Caki2 (cell line): ENCODE results near the gene ABR. TPM values are rescaled to one million over a fixed set of nuclear protein-coding genes. Genes with fewer than 3 reads are reported as not detected.
"Not testable (repeated sequence)": the region's sequence is repeated elsewhere in the genome, so short reads cannot be mapped to it uniquely, and the experiment has no call there.

Experiments
- DNase-seq: peaks from one replicate; pipeline ENCODE4 v3.0.0-alpha.2; 2015; ENCODE audit warnings: low read depth
- in situ Hi-C: cut with HindIII; loops from 2 replicates; pipeline ENCODE4 v1.10.0; 2016; ENCODE audit warnings: low sequenced_read_pairs, low pct_unique_long_range_greater_than_20kb, mixed read lengths
- total RNA-seq: library from RNA; depleted of rRNA; stranded (reverse); fragments of >200 nt; shearing (Covaris generic); gene quantifications from 2 replicates; pipeline ENCODE4 v1.2.3, GENCODE V29; 2014; ENCODE audit warnings: low replicate concordance

ABR gene
- total RNA-seq, 1 experiment from 2014 or later = 37.4 TPM

DNA sequence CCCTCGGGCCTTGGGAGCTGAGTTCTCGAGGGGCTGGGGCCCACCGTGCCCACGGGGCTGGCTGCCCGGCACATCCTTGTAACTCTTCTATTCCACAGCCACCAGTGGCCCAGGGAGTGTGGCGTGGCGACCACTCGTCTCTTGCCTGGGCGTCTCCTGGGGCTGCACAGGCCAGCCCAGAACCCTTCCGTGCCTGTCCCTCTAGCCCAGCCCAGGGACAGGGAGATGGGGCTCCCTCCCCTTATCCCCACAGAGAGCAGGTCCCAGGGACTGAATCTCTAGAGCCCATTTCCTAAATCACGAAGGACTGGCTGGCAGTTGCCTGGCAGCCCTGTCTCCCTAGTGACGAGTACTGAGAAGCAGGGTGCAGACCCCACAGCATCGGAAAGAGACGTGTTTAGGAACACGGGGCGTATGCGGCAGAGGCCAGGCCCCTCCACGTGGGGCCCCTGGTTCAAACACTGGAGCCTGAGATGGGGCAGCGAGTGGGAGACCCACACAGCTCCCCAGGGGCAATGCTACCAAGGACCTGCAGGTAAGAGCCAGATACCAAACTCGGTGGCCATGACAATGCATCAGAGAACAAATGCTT is 131.8 kb downstream of the ABR start:
- in situ Hi-C loops = no loop called here

DNA sequence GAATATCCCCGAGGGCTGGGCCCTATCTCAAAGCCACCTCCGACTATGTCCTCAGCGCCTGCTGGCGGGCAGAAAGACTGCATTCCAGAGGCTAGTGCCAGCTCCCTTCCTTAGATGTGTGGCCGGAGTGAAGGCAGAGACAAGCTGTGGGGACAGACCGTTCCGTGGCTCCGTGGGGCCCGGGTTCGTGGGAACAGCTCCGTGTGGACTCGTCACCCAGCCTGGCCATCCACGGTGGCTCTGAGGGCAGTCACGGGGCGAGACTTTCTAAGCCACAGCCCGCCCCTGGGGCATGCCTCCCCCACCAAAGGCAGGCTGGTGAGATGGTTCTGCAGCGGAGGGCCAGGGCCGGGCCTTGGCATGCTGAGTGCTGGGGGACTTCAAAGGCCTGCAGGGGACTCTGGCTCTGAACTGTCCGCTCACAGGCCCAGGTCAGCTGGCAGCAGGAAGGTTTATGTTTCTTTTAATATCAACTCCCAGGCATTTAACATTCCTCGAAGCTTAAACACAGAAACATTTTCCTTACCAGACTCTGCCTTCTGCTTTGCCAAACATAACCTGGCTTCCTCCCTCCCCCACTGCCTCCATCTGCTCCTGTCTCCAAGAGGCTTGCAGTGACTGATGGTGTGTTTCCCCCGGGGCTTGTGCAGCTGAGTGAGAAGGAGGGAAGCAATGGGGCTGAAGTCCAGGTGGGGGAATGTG is 132.5 kb downstream of the ABR start:
- in situ Hi-C loops = no loop called here
- no peak for DNase-seq

More for the DNA sequence above, 131.8 kb downstream of the ABR start:
- no peak for DNase-seq

DNA sequence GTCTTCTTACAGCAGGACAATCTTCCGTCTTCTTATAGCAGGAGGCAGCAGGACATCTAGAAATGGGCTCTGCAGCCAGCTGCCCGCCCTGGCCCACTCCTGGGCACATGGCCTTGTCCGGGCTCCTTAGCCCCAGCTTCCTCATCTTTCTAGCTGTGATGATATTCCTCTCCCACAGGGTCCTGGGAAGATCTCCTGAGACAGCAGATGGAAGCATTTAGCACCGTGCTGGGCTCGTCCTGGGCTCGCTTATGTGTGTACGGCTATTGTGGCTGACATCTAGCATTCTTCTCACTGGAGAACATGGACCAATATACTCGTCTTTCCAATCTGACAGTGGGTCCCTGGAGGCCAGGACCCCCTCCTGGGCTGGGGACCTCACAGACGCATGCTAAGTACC is 134.3 kb downstream of the ABR start:
- no peak for DNase-seq
- in situ Hi-C loops = no loop called here

DNA sequence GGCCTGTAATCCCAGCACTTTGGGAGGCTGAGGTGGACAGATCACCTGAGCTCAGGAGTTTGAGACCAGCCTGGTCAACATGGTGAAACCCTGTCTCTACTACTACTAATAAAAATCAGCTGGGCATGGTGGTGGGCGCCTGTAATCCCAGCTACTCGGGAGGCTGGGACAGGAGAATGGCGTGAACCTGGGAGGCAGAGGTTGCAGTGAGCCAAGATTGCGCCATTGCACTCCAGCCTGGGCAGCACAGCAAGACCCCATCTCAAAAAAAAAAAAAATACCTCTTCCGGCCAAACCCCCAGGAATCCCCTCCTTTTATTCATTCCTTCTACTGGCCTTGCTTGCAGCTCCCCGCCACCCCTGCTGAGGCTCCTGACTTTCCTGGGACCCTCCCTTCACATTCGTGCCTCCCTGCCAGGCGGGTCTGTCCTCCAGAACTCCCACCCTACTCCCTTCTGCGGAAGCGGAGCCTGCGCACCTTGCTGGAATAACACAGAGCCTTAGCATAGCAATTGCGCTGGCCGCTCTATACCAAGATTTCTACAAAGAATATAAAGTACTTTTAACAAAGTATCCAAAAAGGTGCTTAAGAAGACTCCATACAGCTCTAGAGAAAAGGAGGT is 135.3 kb downstream of the ABR start:
- DNase-seq = not testable (repeated sequence)

DNA sequence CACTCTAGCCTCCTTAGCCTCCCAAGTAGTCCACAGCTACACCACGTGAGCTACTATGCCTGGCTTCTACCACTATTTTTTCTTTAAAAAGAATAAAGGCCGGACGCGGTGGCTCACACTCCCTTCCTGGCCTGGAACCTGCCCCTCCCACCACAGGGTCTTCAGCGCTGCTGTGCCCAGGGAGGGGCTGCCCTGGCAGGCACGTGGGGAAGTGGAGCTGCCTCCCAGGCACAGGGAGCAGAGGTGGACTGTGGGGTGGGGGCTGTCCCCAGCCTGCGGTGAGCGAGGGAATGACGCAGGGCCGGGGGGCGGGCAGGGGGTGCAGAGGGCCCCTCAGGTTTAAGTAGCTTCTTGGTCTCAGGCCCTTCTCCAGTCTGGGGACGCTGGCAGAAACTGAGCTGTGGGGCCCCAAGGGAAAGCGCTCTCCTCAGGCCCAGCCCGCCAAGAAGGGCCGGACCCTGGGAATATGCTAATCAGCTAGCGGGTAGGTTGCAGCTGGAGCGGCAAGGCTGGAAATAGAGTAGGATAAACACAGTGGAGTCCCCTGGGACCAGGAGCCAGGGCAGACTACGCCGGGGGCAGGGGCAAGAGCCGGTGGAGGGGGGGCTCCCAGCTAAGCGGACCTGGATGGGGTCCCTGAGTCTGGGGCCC is 136.1 kb downstream of the ABR start:
- no peak for DNase-seq
- in situ Hi-C loops = no loop called here

More for the DNA sequence above, 135.3 kb downstream of the ABR start:
- in situ Hi-C loops = not testable (repeated sequence)

DNA sequence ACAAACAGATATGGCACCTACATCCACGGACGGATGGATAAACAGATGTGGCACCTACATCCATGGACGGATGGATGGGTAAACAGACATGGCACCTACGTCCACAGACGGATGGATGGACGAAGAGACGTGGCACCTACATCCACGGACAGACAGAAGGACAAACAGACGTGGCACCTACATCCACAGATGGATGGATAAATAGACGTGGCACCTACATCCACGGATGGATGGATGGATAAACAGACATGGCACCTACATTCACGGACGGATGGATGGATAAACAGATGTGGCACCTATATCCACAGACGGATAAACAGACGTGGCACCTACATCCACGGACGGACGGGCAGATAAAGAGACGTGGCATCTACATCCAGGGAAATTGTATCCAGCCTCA is 137.3 kb downstream of the ABR start:
- in situ Hi-C loops = no loop called here

DNA sequence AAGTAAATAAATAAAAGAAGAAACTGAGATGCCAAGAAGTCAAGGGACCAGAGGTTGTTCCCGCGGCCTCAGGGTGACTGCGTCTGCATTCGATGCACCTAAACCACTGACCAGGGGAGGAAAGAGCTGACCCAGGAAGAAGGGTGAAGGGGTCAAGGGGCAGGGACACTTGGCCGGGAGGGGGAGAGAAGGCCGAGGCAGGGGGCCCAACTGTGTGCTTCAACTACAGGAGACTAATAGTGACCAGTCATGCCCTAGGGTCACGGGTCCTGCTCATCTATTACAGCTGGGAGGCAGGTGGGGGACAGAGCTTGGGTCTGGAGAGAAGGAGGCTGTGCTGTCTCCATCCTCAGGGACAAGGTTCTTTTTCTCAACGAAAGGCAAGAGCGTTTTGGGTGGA is 138.0 kb downstream of the ABR start:
- in situ Hi-C loops = no loop called here
- no peak for DNase-seq

More for the DNA sequence above, 137.3 kb downstream of the ABR start:
- no peak for DNase-seq

DNA sequence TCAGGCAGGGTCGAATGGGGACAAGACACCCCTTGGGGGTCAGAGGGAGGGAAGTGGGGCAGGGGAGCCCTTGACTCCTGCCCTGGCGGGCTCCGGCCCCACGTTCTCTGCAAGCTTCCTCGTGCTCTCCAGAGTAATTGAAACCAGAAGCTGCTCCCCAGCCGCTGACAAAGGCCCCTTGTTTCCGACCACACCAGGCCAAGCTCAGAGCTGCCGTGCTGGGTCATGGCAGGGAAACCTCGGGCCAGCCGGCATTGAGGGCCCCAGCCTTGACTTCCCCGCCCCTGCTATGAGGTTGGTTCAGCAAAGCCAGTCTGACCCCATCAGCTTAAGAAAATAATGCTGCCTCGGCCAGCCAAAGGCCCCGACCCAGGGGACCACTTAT is 139.6 kb downstream of the ABR start:
- no peak for DNase-seq
- in situ Hi-C loops = no loop called here

DNA sequence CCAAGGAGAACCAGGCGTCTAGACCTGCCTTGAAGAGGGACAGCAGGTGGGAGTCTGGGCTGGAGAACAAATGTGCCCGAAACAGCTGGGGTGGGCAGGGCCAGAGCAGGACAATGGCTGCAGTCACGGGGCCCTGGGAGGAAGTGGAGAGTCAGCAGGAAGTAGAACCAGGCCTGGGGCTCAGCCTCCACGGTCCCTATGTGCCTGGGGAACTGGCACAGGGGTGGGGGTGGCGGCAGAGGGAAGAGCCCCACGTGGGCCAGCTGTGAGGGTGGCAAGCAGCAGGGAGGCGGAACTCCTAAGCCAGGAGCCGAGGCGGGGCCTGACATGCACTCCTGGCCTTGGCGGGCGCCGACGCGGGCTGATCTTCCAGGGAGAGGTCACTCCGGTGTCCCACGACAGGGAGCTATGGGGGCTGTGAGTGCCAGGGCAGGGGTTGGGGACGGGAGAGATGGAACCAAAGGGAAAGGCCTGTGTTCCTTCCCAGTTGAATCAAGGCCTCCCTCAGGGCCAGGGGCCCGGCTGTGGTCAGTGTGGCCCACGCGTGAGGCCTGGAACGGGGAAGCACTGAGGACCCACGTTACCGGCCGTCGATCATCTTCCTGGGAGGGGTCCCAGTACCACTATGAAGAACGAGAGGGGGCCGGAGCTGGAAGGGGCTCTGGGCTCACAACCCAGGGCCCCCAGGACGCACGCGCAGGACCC is 140.1 kb downstream of the ABR start:
- in situ Hi-C loops = no loop called here
- DNase-seq = no peak

DNA sequence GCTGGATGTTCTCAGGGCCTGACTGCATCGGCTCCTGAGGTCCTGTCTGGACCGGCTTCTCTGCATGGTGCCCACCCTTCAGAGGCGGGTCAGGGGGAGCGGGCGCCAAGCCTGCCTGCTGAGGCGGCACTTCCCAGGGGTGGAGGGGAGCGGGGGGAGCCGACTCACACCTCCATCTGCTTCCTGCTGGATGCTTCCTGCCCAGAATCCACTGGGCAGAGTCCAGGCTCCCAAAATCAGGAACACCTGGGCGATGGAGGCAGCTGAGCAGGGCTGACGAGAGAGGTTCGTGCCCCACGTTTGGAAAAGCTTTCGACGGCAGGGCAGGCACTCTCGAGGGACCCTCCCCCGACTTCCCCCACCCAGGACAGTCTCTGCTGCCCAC is 140.7 kb downstream of the ABR start:
- no peak for DNase-seq
- in situ Hi-C loops = no loop called here

DNA sequence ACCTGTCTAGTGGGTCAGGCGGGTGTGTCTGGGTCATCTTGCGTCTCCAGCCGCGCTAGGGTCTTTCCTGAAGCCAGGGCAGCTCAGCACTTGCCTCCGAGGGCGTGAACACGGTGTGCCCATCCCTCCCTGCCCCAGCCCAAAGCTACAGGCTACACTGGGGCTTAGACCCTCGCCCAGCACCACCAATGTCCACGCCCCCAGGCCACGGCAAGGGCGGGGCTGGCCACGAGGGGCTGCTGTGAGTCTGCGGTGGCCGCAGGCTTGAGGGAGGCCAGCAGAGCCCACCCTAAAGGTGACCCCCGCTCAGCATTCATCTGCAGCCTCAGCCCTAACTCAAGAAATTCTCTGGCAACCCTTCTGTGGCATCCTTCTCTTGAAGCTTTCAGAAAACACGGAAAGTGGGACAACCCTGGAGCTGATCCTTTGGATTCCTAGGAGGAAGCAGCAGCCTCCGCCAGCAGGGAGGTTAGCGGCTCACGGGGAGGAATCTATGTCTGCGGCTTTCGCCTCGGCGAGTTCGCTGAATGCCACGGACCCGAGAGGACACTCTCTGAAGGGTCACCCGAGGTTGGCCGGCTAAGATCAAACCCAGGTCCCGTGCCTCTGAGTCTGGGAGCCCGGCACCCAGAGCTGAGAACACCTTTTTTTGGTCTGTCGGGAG is 141.2 kb downstream of the ABR start:
- in situ Hi-C loops = no loop called here
- DNase-seq = no peak

DNA sequence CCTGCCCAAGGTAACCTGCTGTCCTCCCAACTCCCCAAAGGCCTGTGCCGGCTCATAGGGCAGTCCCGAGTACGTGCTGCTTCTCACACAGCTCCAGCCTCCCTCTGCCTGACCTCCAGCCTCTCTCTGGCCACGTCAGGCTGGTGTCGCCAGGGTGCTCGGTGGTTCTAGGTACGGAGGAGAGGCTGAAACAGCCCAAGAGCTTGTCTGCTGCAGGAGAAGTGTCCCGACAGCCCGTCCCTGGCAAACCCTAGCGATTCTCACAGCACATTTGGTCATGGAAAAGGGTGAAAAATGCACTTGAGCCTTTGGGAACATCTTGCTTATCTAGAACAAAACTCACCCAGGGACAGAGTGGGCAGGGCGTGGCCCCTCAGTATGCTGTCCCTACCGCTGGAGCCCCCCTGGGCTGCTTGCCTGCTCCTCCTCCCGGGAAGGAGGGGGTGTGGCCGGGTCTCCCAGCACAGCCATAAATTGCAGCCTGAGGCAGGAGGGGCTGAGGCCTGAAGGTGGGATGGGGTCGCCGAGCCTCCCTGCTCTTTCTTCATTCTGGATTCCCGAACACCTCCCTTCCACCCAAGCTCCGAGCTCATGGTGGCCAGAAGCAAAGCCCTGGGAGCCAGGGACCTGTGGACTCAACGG is 142.4 kb downstream of the ABR start:
- in situ Hi-C loops = no loop called here
- DNase-seq = no peak

DNA sequence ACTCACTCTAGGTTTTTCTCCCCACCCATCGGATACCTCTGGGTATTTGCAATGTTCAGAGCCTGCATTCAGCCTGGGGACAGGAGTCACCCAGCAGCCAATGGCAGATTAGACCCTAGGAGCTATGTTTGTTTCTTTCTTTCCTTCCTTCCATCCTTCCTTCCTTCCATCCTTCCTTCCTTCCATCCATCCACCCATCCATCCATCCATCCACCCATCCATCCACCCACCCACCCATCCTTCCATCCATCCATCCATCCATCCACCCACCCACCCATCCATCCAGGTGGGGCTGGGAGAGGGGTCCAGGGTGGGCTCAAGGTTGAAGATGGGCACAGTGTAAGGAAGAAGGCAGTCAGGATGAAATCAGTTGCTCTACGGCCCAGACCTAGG is 142.9 kb downstream of the ABR start:
- in situ Hi-C loops = no loop called here

DNA sequence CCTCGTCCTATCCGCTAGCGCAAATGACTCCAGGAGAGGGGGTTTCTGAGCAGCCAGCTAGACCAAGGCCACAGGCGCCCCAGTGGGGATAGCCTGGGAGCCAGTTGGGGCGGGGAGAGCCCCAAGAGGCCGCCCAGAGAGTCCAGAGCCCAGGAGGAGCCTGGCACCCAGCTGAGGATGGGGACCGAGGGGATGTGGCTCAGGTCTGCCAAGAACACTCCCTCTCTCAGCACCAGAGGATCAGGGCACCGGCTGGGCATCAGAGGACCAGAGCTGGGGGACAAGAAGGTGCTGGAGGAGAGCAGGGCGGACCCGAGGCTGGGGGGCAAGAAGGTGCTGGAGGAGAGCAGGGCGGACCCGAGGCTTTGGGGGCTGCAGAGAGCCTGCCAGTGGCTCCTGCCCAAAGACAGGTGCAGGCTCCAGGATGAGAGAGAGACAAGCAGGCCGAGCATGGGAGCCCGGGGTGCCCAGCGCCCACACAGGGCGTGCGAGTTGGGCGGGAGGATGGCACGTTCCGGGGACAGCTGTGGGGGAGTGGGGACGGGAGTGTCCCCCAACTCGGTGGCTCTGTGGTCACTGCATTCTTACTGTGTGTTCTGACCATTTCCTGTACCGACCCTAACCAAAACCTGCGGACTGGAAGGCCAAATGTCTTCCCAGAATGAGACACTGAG is 143.5 kb downstream of the ABR start:
- no peak for DNase-seq
- in situ Hi-C loops = no loop called here

More for the DNA sequence above, 142.9 kb downstream of the ABR start:
- no peak for DNase-seq

DNA sequence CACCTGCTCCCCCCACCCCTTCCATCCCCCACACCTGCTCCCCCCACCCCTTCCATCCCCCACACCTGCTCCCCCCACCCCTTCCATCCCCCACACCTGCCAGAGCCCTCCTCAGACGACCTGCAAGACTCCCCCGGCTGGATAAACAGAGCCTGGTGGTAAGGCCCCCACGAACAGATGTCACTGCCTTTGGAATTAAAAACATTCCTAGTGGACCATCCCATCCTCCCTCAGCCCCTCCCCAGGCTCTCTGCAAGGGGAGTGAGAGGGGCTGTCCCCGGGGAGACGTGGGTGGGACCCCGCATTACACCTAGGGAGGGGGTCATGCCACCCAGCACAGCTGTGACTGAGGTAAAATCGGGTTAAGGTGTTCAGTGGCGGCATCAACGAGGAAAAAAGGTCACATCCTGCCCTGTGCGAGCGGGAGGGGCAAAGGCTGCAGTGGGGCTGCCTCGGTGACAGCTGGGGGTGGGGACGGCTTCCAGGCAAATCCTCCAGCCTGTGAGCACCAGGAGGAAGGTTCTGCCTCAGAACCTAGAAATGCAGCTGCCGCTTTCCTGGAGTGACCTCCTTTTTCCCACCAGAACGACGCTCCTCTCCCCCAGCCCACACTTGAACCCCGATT is 144.1 kb downstream of the ABR start:
- in situ Hi-C loops = no loop called here
- DNase-seq = no peak

DNA sequence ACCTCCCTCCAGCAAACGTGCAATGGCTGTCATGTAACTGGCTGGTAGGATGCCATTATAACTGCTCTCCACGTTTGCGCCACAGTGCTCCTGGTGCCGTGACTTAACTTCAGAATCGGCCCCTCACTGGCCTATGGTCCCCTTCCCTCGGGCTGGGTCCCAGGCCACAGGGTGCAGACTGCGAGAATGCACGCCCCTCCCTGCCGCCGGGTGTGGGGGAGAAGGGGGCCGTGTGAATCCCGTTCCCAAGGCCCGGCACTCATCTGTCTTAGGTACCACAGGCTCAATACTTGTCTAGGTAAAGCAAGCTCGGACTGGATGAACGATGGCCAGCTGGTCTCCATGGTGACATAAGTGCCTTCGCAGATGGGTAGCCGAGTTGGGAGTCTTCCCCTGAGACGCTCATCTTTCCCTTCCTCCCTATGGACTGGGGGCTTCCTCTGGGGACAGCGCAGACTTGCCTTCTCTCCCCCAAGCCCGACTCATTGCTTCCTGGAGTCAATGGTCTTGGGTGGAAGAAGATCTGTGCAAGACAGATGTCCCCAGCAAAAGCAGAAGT is 145.1 kb downstream of the ABR start:
- in situ Hi-C loops = no loop called here

DNA sequence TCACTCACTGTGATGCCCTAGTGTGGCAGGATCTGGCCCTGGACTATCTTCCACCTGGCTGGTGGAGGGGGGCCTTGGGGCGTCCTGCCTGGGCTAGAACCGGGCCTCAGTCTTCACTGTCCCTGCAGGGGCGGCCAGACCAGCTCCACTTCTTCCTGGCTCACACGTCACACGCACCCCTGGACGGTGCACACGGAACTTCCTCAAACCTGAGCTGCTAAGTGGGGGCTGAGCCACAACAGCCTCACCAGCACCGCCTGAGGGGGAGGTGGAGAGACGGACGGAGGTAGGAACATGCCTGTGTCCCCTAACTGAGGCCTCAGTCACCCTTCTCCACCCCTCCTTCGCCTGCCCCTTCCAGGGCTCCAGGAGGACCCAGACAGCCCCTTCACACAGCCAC is 146.3 kb downstream of the ABR start:
- in situ Hi-C loops = no loop called here
- no peak for DNase-seq

More for the DNA sequence above, 145.1 kb downstream of the ABR start:
- DNase-seq = no peak
